K562 (cell line): ENCODE measurements around the gene SELENOK. TPM values are rescaled to one million over a fixed set of nuclear protein-coding genes. Genes with fewer than 3 reads are reported as not detected.

Source experiments
- ATAC-seq: fragments of 200-7000 bp; cut with Tn5 transposase; 3 replicates; pipeline ENCODE4 v1.9.1; 2020; ENCODE audit warnings: moderate library complexity
- BruUV-seq: library from RNA; stranded (reverse); fragments of 400-500 nt; replicated peaks from 2 replicates; lab custom pipeline; 2021; lab: Mats Ljungman, UMichigan
- CTCF ChIA-PET: fragments of 300-600 bp; formaldehyde crosslinking; extraction: SDS; loops from one replicate; lab custom pipeline; 2021; ENCODE audit warnings: low intra/inter-chr PET ratio; lab: Yijun Ruan, JAX
- POLR2A ChIA-PET: fragments of 300-600, 350-650 bp; sonication (Branson Sonifier 250); formaldehyde crosslinking; extraction: SDS; loops from one replicate; lab custom pipeline; 2021; ENCODE audit warnings: antibody characterized with exemption, inconsistent platforms; lab: Yijun Ruan, JAX
- DNase-seq, 4 experiments: peaks; one replicate each; pipeline versions ENCODE4 v3.0.0 to v3.0.0-alpha.2; 2011 to 2018; ENCODE audit warnings: low spot score in 3 of 4, mixed read lengths in 3 of 4; ENCODE audit errors: extremely low read depth in 1 of 4
- FAIRE-seq: peaks from 2 replicates; lab custom pipeline; 2011; peaks lifted over from hg19 to GRCh38; lab: Jason Lieb, UNC
- H2AFZ ChIP-seq: 2 replicates; pipeline ENCODE4 v1.6.0; 2011; ENCODE audit warnings: low read depth, low read length, control low read depth, inconsistent platforms
- H3K27ac ChIP-seq: fragments of 200-600 bp; 3 replicates; pipeline ENCODE4 v1.8.0; 2011; ENCODE audit warnings: low read depth, mild to moderate bottlenecking, control low read depth, inconsistent platforms, low read length, moderate library complexity, mixed read lengths; ENCODE audit errors: extremely low read depth
- H3K27me3 ChIP-seq, 2 experiments: fragments of 300-600 bp in 1 of 2; 2 replicates in 1 of 2; 3 replicates in 1 of 2; pipeline versions ENCODE4 v1.6.0 to v1.8.0; 2011; ENCODE audit warnings: inconsistent platforms in 2 of 2, low read length in 2 of 2, mild to moderate bottlenecking in 1 of 2, mixed read lengths in 1 of 2, moderate library complexity in 1 of 2; ENCODE audit not compliant: control insufficient read depth in 2 of 2, insufficient read depth in 2 of 2
- H3K36me3 ChIP-seq: fragments of 300-600 bp; 3 replicates; pipeline ENCODE4 v1.8.0; 2011; ENCODE audit warnings: mild to moderate bottlenecking, low read length, inconsistent platforms; ENCODE audit not compliant: control insufficient read depth, insufficient read depth
- H3K4me1 ChIP-seq, 2 experiments: fragments of 200-600 bp in 1 of 2; replicated peaks in 1 of 2; 2 replicates in 1 of 2; 3 replicates in 1 of 2; pipeline versions ENCODE4 v1.5.1 to v1.8.0; 2011; ENCODE audit warnings: inconsistent platforms in 2 of 2, low read length in 2 of 2, mild to moderate bottlenecking in 1 of 2, mixed read lengths in 1 of 2, moderate library complexity in 1 of 2; ENCODE audit not compliant: control insufficient read depth in 2 of 2, insufficient read depth in 2 of 2
- H3K4me2 ChIP-seq: 2 replicates; pipeline ENCODE4 v1.6.1; 2011; ENCODE audit warnings: low read length, control low read depth, inconsistent platforms, mixed read lengths; ENCODE audit not compliant: insufficient read depth
- H3K4me3 ChIP-seq: fragments of 200-600 bp; sonication (generic), shearing (Covaris generic); 2 replicates; pipeline ENCODE4 v1.5.1; 2016; ENCODE audit warnings: control low read depth, inconsistent platforms
- H3K79me2 ChIP-seq: fragments of 200-600 bp; 3 replicates; pipeline ENCODE4 v1.8.0; 2011; ENCODE audit warnings: low read length, inconsistent platforms; ENCODE audit not compliant: control insufficient read depth, insufficient read depth
- H3K9ac ChIP-seq, 2 experiments: 2 replicates each; pipeline versions ENCODE4 v1.6.0 to v1.6.1; 2011; ENCODE audit warnings: low read depth in 2 of 2, low read length in 2 of 2, control low read depth in 1 of 2, inconsistent platforms in 1 of 2, mild to moderate bottlenecking in 1 of 2, mixed read lengths in 1 of 2; ENCODE audit not compliant: insufficient read depth in 1 of 2
- H3K9me1 ChIP-seq: one replicate; pipeline ENCODE4 v1.6.0; 2011; ENCODE audit warnings: inconsistent platforms, mild to moderate bottlenecking, low read length, moderate library complexity; ENCODE audit not compliant: control insufficient read depth, insufficient read depth
- H3K9me3 ChIP-seq: replicated peaks from 2 replicates; pipeline ENCODE4 v1.5.1; 2011; ENCODE audit warnings: low read depth, low read length, inconsistent platforms; ENCODE audit not compliant: control insufficient read depth, insufficient read depth
- H4K20me1 ChIP-seq: replicated peaks from 2 replicates; pipeline ENCODE4 v1.6.1; 2011; ENCODE audit warnings: low read length, inconsistent platforms, mixed read lengths; ENCODE audit not compliant: control insufficient read depth, insufficient read depth
- NFE2 ChIP-seq: IDR thresholded peaks from 2 replicates; pipeline ENCODE4 v1.6.1; 2014; ENCODE audit warnings: antibody characterized with exemption, low read depth
- PHB ChIP-seq: fragments of 250-450 bp; sonication (Bioruptor Pico); IDR thresholded peaks from 2 replicates; pipeline ENCODE4 v1.5.0; 2021
- PHF20 ChIP-seq: fragments of 450-650 bp; IDR thresholded peaks from 2 replicates; pipeline ENCODE4 v1.6.1; 2018; ENCODE audit not compliant: partially characterized antibody
- SNRNP70 ChIP-seq: fragments of 200-400 bp; formaldehyde crosslinking; optimal IDR thresholded peaks from 2 replicates; pipeline ENCODE3; 2017; ENCODE audit warnings: low read depth, low read length
- WGBS: fragments of 100-300 bp; shearing (Covaris generic); methylation state at CpG from one replicate; pipeline ENCODE4 v1.1.6; 2016; ENCODE audit warnings: low coverage, mixed read lengths; ENCODE audit not compliant: insufficient coverage; ENCODE audit errors: missing lambda C conversion rate; 5-methylcytosine and 5-hydroxymethylcytosine counted together
- in situ Hi-C: fragments of 300-500 bp; cut with MboI; formaldehyde crosslinking; loops from 4 replicates; pipeline ENCODE4 v1.15.0; 2018; ENCODE audit warnings: inconsistent platforms, mixed read lengths
- intact Hi-C: fragments of 100-400 bp; cut with micrococcal nuclease; formaldehyde crosslinking; loops from 2 replicates; pipeline ENCODE4 v1.14.2; 2022
- polyA plus RNA-seq, 8 experiments: library from polyadenylated mRNA; depleted of rRNA in 4 of 8; stranded (reverse) in 5 of 8; unstranded in 3 of 8; fragments of >200 nt; fragmentation: Nextera tagmentation in 2 of 8; fragmentation: Illumina TruSeq in 1 of 8; extraction: Ambion mirVana in 2 of 8; extraction: Trizol in 1 of 8; gene quantifications; 2 replicates each; pipeline versions ENCODE4 v1.2.1 to v1.2.3, GENCODE V29; 2011 to 2014; ENCODE audit warnings: inconsistent platforms in 1 of 8, missing spikeins in 1 of 8
- total RNA-seq, 7 experiments: library from RNA; depleted of rRNA in 6 of 7; stranded (reverse); fragments of >200 nt in 6 of 7; fragmentation: Illumina TruSeq in 2 of 7; extraction: Trizol in 2 of 7; gene quantifications; 2 replicates each; pipeline versions ENCODE4 v1.2.1 to v1.2.3, GENCODE V29; 2011 to 2021; ENCODE audit warnings: low replicate concordance in 1 of 7
- TF ChIP-seq, protein P1 (sequence below): sonication (generic); formaldehyde crosslinking; IDR thresholded peaks from 2 replicates; pipeline ENCODE4 v1.8.1; 2023; ENCODE audit warnings: missing genetic modification reagents, mild to moderate bottlenecking, borderline replicate concordance
- TF ChIP-seq, protein P2 (sequence below): IDR thresholded peaks from 2 replicates; pipeline ENCODE4 v1.6.1; 2014; ENCODE audit warnings: antibody characterized with exemption

SELENOK gene
- total and polyA plus RNA-seq, 9 of the 15 experiments (the other 6 are each of a cell fraction or from before 2014, with no cell fraction given), result 18.3 to 164 (median 34.8) TPM

DNA sequence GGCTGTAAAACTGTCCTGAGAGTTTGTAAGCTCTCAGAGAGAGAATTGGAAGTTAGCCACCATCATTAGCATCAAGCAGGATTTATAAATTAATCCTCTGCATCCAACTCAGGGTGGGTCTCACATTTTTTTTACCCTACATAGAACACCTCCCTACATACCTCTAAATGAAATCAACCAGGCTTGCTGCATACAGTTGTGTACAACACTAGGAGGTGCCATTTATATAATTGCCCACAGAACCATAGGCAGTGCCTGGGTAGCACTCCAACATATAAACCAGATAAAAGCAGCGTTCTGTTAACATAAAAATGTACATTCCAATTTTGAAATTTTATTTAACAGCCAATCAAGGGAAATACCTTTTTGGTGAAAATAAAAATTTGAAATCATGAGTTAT lies 48.2 kb upstream of the SELENOK start (continued):
- TF ChIP-seq, protein P1, sequence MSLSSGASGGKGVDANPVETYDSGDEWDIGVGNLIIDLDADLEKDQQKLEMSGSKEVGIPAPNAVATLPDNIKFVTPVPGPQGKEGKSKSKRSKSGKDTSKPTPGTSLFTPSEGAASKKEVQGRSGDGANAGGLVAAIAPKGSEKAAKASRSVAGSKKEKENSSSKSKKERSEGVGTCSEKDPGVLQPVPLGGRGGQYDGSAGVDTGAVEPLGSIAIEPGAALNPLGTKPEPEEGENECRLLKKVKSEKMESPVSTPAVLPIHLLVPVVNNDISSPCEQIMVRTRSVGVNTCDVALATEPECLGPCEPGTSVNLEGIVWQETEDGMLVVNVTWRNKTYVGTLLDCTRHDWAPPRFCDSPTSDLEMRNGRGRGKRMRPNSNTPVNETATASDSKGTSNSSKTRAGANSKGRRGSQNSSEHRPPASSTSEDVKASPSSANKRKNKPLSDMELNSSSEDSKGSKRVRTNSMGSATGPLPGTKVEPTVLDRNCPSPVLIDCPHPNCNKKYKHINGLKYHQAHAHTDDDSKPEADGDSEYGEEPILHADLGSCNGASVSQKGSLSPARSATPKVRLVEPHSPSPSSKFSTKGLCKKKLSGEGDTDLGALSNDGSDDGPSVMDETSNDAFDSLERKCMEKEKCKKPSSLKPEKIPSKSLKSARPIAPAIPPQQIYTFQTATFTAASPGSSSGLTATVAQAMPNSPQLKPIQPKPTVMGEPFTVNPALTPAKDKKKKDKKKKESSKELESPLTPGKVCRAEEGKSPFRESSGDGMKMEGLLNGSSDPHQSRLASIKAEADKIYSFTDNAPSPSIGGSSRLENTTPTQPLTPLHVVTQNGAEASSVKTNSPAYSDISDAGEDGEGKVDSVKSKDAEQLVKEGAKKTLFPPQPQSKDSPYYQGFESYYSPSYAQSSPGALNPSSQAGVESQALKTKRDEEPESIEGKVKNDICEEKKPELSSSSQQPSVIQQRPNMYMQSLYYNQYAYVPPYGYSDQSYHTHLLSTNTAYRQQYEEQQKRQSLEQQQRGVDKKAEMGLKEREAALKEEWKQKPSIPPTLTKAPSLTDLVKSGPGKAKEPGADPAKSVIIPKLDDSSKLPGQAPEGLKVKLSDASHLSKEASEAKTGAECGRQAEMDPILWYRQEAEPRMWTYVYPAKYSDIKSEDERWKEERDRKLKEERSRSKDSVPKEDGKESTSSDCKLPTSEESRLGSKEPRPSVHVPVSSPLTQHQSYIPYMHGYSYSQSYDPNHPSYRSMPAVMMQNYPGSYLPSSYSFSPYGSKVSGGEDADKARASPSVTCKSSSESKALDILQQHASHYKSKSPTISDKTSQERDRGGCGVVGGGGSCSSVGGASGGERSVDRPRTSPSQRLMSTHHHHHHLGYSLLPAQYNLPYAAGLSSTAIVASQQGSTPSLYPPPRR (CRISPR knock-in tag), result no peak
- TF ChIP-seq, protein P2, sequence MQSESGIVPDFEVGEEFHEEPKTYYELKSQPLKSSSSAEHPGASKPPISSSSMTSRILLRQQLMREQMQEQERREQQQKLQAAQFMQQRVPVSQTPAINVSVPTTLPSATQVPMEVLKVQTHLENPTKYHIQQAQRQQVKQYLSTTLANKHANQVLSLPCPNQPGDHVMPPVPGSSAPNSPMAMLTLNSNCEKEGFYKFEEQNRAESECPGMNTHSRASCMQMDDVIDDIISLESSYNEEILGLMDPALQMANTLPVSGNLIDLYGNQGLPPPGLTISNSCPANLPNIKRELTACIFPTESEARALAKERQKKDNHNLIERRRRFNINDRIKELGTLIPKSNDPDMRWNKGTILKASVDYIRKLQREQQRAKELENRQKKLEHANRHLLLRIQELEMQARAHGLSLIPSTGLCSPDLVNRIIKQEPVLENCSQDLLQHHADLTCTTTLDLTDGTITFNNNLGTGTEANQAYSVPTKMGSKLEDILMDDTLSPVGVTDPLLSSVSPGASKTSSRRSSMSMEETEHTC, result no peak

DNA sequence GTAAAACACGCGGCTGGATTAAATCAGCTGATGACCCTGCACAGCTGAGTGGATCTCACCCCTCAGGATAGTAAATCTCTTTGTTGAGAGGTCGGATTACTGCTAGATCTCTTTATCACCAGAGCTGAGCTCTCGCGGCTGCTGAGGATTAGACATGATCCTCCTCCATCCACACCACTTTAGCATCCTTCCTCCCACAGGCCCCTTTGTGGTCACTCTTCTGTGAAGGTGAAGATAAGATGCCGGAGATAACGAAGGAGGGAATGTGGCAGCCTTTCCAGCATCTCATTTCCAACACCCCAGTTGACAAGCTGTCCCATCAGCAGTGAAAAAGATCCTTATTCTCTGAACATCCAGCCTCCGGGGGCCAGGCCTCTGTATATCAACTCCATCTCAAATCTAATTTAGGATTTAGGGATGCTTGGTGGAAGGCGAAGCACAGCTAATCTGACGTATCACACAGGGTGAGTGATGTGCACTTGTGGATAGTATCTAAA lies 47.5 kb upstream of the SELENOK start:
- no peaks in the 10 kb centered on the region for H3K27me3 ChIP-seq
- in situ Hi-C loops (no loop called here), intact Hi-C loops (loop anchor here (5.0 kb wide), 1 partner anchor 488 kb away; no protein-coding TSS in a partner anchor)
- ChIA-PET CTCF (no interaction called here), POLR2A (interaction anchor here (0.7 to 0.9 kb wide), 2 partner anchors 11 to 140 kb away, joined by 3 read pairs; no protein-coding TSS in a partner anchor)
- H3K4me1 ChIP-seq, result no peaks in the 10 kb centered on the region
- no peak overlapping the region for H3K4me2 ChIP-seq
- H3K9me1 ChIP-seq, result no peaks in the 10 kb centered on the region
- FAIRE-seq (no peak), ATAC-seq (no peak), DNase-seq (no peak)
- H2AFZ ChIP-seq, result no peak overlapping the region
- no TSS peak for BruUV-seq
- WGBS, result 3% methylated on average over 10 of the region's 10 CpGs
- no peaks in the 10 kb centered on the region for H4K20me1 ChIP-seq
- H3K9me3 ChIP-seq, result no peaks in the 10 kb centered on the region
- no peaks in the 10 kb centered on the region for H3K79me2 ChIP-seq
- H3K9ac ChIP-seq, result no peak overlapping the region
- no peak overlapping the region for H3K27ac ChIP-seq
- H3K36me3 ChIP-seq, result no peaks in the 10 kb centered on the region
- no peak overlapping the region for H3K4me3 ChIP-seq
- TF ChIP-seq PHF20, result no peak
- TF ChIP-seq PHB (CRISPR knock-in tag), result no peak
- TF ChIP-seq SNRNP70, result no peak
- no peak for TF ChIP-seq NFE2
